HG03064 (cell line): Measurements from ENCODE around the gene ANO3.
"Not testable (repeated sequence)": the region's sequence is repeated elsewhere in the genome, so short reads cannot be mapped to it uniquely, and the experiment has no call there.

Source experiments
- ATAC-seq: cut with Tn5 transposase; IDR thresholded peaks from one replicate; pipeline ENCODE4 v1.9.1; 2021; ENCODE audit warnings: low read depth; ENCODE audit not compliant: unreplicated experiment

Gene ANO3

DNA sequence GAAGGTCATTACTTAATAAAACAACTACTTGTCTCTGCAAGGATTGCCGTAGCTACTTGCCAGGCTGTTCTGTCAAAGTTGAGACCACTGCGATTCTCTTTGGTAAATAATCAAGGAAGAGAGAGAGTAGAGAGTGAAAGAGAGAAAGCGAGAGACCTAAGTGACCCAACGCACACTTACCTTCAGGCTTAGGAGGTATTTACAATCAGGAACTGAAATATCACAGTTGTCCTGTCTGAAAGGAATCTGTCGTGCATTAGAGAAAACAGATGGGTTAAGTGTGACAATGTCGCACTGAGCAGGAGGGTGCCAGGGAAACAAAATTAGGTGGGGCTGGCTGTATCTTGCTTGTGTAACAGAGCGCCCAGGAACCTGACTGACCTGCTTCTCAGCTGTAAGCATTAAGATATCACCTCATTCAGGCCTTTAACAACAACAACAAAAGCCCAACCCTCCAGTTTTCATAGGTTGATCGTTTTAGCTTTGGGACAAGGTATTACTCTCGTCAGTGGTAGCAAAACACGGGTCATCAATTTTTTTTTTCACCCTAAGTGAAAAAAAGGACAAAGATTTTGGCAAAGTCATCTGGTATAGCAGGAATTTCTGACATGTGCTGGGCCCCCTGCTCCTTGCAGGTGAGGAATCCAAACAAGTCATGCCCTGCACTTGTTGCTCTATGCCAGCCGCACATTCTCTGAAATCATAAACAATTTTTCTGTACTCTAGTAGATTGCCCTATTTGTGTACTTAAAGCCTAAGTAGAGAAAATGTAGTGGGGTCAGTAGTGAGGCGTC is 240.1 kb downstream of the ANO3 start, which contains the start of gene MUC15:
TSS of gene MUC15 (minus strand) at position 403 of the 794 bp plus-strand sequence. CDS start 5,169 bp downstream, outside the sequence.
- ATAC-seq: no peak

DNA sequence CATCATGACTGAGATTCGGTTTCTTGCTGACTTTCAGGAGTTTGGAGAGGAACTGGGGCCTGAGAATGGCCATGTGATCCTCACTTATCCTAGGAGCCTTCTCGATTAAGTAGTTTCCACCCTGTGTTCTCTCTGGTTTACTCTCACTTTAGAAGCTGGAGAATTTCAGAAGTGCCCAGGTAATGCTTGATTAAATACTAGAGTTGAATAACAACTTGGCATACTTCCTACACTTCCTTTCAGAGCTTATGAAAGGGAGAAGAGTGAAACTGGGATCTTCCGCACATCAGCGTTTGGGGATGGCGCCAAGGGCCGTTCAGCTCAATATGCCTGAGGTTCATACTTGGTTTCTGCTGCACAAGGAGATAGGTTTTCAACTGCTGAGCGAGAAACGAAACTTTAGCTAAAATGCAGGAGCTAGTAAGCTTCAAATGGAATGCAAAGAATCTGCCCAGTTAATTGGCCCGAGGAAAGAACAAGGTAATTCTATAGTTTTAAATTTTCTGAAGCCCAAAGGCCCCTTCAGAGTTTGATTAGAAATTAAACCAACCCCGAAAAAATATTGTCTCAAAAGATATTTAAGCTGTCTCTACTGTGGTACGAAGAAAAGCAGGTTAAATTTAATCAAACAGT is 241.0 kb downstream of the ANO3 start:
- ATAC-seq: no peak

DNA sequence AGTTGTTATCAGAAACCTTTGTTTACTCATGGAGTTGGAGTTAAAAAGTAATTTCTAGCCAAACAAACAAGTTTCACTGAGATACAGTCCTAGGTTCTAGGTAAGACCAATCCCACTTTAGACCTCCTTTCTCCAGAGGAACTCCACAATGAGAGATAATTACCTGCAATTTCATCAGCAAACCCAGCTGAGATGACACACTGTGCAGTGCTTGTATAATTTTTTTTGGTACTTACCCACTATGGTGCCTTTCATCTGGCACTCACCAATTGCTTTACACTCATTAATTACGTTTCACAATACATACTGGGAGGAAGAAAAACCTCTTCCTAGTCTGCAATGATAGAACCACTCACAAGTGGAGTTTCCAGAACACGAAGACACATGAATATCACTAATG is 242.0 kb downstream of the ANO3 start:
- no peak for ATAC-seq

DNA sequence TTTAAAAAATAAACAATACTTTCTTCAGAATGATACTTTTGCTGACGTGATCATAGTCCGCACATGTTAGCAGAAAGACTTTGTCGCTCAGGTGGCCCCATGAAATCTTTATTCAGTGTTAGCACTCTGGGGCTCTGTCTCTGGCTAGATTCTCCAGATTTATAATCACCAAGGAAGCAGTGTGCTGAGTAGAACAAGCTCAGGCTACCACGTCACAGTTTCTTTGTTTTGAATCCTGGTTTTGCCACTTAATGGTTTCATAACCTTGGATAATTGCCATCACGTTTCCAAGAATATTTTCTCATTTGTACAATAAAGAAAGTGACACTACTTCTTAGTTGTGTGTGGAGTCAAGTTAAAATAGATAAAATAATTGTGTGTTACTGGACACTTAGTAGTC is 244.0 kb downstream of the ANO3 start:
- no peak for ATAC-seq

DNA sequence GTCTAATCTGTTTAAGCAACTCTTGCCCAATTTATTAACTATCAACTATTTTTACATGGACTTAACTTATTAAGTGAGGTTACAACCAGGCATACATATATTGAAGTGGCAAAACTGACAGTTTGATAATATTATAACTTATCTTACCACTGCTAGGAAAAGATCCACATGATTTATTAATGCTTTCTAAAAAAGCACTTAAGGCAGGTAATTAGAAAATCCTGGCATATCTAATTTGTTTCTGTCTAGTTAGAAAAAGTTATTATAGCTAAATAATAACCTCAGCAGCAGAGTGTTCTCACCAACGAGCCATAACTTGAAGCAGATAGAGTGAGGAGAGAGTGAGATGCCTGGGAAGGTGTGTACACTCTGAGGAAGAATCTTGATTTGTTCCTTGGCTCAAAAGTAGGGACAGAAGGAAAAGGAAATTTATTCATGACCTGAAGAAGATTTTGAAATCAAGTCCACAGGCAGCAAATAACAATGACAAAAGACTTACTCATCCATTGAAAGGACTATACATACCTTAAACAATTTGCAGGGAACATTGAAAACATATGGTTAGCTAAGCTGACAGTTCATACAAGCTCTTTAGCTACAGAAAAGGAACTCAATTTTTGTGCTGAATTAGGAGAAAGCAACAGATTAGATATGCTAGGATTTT is 247.2 kb downstream of the ANO3 start:
- ATAC-seq: no peak

DNA sequence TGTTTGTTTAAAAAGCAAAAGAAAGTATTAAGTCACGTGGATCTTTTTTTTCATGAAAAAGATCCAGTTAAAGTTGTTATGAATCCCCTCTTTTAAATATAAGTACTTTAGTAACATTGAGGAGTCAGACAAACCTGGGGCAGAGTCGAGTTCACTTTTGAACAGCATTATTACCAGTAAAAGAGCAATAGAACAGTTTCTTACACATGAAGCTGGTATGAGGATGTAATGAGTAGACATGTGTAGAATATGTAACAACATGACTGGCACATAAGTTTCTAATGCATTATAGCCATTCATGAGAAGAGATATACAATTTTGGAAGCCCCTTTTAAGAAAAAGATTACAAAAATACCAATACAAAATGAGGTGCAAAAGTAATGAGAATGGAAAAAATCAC is 247.8 kb downstream of the ANO3 start:
- ATAC-seq: no peak

DNA sequence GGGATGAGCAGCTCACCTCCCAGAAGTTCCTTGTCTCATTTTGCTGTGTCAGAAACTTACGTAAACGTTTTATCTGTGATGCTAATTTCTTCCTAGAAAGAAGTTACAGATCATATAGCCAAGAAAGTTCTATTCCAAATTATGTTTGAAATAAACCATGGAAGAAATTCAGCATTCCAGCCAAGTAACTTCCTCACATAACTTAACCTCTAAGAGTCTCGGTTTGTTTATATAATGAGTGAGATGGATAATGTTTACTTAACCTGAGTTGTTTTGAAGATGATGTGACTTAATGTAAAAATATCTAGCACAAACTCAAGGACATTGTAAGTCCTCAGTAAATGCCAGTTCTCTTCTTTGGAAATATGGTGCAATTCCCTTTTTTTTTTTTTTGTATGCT is 249.0 kb downstream of the ANO3 start:
- ATAC-seq: no peak

DNA sequence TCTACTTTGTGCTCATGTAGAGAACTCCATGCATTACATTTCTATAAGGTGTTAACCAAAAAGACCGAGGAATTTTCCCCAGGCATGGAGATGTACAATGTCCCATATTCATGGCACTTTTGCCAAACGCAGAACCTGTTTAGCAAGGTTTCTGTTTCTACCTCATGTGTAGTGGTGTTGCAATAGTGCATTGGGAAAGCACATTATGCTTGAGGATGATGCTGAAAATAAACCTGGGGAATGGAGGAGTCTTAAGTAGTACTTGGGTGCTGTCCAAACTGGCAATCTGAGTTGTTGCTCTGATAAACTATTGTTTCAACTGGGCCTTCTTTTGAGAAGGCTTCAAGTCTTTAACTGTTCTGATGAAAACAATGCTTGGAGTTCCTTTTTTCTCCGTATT is 251.6 kb downstream of the ANO3 start:
- ATAC-seq: no peak

DNA sequence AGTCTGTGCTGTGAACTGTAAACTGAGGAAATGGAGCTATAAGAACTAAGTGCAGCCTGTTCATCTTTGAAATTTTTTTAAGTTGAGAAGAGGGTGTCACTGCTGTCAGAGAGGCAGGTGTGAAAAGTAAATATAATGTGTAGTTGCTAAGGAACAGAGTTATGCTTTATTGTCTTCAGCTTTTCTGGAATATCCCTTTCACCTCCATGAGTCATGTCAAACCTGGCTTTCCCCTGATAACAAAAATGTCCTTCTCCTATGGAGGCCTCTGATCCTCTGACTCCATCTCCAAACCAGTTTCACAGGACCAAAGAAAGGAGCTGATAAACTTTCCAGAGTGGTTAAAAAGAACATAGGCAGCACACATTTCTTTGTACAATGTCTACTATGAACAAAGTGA is 252.9 kb downstream of the ANO3 start:
- no peak for ATAC-seq

DNA sequence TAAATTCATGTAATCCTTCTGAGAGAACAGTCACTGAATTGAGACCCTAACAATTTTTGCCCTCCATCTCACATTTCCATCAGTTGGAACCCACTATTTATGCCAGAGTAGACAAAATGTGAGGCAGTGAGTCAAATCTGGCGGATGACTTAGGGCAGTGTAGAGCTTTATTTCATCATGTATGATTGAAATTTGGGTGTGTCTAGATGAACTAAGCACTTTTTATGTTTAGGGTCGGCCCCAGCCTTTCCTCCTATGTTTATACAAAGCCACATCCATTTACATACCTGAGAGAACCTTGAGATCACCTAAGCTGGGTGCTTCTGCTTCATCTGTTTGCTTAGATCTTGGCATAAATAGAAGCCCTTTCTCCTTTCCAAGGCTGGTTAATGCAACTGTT is 255.1 kb downstream of the ANO3 start:
- no peak for ATAC-seq

DNA sequence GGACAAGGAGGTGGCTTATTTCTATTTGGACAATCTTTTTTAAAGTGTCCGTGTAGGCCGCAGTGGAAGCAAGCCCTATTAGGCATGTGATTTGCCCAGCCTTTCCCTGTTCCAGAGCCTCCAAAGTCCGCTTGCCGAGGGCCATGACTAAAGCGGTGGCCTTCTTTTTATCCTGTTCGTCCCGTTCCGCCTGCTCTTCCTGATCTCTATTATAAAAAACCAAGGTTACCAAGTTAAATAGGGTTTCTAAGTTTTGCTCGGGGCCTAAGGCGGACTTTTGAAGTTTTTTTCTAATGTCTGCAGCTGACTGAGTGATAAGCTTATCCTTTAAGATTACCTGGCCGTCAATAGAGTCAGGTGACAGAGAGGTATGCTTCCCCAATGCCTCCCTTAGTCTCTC is 261.8 kb downstream of the ANO3 start:
- ATAC-seq: no peak

DNA sequence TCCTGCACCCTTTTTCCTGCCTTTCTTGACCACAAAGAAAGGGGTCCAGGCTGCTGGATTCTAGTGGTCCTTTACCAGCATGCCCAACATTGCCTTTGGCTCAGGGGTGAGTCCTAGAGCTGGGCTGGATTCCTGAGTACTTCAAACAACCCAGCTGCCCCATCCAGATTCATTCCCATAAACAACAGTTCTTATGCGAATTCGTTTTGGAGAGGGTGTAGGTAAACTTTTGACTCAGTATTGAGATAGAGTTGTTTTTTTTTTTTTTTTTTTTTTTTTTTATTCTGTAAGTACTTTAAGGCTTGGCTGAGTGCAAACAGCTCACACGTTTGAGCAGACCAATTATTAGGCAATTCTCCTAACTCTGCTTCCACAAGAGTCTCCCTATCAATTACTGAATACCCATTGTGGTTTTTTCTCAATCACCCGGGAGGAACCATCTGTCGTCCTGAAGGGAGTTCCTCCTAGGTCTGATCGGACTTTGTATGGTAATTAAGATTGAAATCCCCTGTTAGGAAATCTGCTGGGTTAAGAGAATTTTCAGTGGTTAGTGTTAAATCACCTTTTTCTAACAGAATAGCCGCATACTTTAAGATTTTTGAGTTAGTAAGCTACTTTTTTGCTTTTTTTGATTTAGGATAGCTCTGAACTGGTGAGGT is 263.4 kb downstream of the ANO3 start:
- not testable (repeated sequence) for ATAC-seq

DNA sequence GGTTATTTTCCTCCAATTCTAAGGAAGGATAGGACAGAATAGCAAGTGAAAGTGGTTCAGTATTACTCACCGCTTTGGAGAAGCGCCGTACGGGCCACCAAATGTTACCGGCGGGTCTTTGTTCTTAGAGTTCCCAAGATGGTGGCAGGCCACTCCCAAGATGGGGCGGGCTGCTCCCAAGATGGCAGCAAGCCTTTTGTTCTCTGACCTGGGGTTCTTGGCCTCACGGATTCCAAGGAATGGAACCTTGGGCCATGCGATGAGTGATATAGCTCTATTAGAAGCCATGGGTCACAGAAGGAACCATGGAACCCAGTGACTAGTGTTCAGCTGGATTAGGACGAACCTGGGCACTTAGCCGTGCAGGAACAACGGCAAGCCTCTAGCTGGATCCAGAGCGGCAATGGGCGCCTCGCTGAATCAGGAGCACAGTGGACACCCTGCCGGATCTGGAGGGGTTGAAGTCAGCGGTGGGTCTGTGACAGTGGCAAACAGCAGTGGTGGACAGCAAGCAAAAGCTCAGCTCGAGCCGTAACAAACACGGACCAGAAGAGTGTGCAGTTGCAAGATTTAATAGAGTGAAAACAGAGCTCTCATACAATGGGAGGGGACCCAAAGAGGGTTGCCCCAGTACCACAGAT is 265.2 kb downstream of the ANO3 start:
- not testable (repeated sequence) for ATAC-seq

DNA sequence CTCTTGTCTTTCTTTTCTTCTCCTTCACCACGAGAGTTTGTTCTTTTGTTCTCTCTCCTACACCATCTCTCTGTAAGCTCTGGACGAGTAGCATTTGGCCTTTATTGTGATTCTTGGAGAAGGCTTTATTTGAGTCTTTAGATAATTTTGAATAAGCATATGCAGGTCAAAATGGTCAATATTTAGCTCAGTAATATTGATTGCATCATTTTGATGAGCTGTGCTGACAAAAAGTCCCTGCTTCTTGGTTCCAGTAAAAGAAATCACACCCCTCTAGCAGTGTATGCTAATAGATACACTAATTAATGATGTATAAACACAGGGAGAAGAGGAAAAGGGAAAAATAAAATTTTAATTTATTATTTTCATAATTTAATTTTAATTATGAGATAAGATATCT is 266.0 kb downstream of the ANO3 start:
- ATAC-seq: no peak

DNA sequence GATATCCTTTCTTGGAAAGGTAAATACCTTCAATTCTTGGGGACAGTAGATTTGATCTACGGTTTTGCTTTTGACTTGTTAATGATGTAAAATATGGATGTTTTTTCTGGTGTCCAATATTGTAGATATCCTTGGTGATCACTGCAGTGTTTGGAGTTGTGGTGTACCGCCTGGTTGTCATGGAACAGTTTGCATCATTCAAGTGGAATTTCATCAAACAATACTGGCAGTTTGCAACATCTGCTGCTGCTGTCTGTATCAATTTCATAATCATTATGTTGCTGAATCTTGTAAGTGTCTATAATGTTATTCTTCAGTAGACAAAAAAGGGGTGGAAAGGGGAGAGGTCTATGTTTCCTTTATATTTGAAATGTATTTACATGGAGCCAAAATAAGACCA is 267.5 kb downstream of the ANO3 start:
- no peak for ATAC-seq

DNA sequence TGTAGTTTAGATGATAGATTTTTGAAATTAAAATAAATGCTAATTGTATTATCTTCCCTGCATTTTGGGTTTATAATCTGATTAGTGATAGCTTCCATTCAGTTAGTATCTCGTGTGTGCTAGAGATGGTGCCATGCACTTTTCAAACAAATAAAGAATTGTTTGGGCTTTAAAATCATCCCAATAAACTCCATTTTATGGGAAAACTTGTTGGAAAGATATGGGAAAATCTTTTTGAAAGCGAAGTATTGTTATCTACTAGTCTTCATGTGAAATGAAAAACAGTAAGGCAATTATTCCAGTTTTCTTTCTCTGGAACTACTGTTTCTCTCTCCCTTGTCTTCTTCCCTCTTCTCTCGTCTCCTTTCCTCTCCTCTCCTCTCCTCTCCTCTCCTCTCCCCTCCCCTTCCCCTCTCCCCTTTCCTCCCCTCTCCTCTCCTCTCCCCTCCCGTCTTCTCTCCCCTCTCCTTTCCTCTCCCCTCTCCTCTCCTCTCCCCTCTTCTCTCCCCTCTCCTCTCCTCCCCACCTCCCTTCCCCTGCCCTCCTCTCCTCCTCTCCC is 268.0 kb downstream of the ANO3 start:
- ATAC-seq: no peak

DNA sequence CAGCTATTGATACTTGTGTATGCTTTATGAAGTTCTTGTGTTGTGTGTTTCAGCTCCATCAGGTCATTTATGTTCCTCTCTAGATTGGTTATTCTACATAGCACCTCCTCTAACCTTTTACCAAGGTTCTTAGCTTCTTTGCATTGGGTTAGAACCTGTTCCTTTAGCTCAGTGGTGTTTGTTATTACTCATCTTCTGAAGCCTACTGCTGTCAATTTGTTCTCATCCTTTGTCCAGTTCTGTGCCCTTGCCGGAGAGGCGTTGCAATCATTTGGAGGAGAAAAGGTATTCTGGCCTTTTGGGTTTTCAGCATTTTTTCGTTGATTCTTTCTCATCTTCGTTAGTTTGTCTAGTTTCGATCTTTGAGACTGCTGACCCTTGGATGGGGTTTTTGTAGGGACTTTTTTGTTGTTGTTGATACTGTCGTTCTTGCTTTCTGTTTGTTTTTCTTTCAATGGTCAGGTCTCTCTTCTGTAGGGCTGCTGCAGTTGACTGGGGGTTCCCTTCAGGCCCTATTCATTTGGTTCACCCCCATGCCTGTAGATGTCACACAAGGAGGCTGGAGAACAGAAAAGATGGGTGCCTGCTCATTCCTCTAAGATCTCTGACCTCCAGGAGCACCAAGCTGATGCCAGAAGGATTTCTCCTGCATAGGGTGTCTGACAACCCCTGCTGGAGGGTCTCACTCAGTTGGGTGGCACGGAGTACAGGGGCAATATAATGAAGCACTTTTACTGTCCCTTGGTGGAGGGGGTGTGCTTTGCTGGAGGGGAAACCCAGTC is 276.0 kb downstream of the ANO3 start:
- no peak for ATAC-seq

DNA sequence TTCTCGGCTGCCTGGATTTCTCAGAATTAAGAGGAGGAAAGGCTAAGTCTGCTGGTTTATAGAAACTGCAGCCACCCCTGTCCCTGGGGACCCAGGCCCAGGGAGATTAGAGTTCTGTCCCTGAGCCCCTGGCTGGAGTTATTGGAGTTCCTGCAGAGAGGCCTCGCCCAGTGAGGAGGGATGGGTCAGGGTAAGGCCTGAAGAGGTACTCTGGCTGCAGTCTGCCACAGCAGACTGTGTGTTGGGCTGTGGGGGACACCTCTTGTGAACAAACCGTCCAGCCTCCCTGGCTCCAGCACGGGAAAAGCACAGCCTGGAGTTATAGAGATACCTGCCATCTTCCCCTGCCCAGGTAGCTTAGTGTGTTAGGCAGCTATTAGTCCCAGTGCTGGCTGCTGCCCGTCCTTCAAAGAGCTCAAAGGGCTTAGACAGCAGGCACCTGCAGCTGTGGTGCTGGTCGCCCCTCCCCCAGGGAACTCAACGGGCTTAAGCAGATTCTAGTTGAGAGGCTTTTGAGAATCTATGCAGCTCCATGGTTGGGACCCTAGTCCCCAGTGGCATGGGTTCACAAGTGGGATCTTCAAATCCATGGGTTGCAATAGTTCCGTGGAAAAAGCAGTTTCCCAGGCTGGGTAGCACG is 276.7 kb downstream of the ANO3 start:
- ATAC-seq: no peak

DNA sequence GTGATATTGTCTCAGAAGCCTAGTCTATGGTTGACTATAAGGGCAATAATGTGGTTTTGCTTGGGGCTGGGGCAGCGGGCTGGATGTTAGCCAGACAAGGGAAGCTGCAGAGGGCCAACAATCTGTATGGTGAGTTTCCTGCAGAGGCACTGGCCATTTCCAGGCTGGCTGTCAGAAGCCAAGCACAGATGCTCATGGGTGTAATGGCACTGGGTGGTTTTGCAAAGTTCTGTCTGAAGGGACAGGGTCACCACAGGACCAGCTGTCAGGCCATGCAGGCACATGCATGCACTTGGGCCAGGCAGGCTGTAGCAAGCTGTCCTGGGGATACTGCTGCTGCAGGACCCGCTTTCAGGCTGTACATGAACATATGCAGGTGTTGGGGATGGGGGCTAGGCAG is 281.8 kb downstream of the ANO3 start:
- ATAC-seq: no peak
